ENCODE results near the gene PREP.

DNA sequence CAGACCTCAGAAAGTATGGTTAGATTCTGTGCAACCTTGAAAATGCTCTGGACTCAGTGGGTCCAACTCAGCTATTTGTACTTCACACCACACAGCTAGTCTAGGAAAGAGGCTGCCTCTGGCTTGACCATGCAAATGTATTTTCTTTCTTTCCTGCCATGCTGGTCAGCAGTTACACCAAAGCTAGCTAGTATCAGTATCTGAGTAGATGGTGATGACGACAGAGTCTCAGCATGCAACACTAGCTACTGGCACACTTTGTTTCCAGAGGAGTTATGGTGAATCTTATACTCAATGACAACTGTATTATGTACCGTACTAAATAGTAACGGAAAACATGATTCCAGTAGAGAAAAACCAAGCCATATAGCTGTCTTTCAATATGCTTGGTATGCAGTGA lies 126.5 kb downstream of the PREP start:
- TF ChIP-seq, protein P1, sequence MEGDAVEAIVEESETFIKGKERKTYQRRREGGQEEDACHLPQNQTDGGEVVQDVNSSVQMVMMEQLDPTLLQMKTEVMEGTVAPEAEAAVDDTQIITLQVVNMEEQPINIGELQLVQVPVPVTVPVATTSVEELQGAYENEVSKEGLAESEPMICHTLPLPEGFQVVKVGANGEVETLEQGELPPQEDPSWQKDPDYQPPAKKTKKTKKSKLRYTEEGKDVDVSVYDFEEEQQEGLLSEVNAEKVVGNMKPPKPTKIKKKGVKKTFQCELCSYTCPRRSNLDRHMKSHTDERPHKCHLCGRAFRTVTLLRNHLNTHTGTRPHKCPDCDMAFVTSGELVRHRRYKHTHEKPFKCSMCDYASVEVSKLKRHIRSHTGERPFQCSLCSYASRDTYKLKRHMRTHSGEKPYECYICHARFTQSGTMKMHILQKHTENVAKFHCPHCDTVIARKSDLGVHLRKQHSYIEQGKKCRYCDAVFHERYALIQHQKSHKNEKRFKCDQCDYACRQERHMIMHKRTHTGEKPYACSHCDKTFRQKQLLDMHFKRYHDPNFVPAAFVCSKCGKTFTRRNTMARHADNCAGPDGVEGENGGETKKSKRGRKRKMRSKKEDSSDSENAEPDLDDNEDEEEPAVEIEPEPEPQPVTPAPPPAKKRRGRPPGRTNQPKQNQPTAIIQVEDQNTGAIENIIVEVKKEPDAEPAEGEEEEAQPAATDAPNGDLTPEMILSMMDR (IDR thresholded peaks at IDR 0.05): no peak
- TF ChIP-seq POLR2A (IDR thresholded peaks at IDR 0.05) (no peak), POLR2AphosphoS5 (IDR thresholded peaks at IDR 0.05) (no peak)
